Kidney capillary endothelial cell (primary cell): Measurements from ENCODE around the gene CNTN6.
A peak's percentile ranks its signal among the peaks of the same experiment; 100 is the strongest.

ENCODE experiments used
- DNase-seq: peaks from one replicate; pipeline ENCODE4 v3.0.0-alpha.2; 2018; ENCODE audit warnings: low spot score

CNTN6 gene

GRCh38 chr3:1092771-1093170 lies at the start of gene CNTN6:
Gene CNTN6, plus strand, starts transcription at chr3:1093024. Its CDS starts 54,985 bp downstream, at chr3:1148009.
- DNase-seq, result no peak

GRCh38 chr3:1048558-1048957 lies 44.3 kb upstream of the CNTN6 start:
- no peak for DNase-seq

GRCh38 chr3:1055870-1056269 lies 37.0 kb upstream of the CNTN6 start:
- no peak for DNase-seq

- no peak for DNase-seq
Observed at GRCh38 chr3:1056744-1057143, 36.1 kb upstream of the CNTN6 start.

GRCh38 chr3:1057436-1057835 lies 35.4 kb upstream of the CNTN6 start:
- no peak for DNase-seq

- DNase-seq, result no peak
Observed at GRCh38 chr3:1068985-1069384, 23.8 kb upstream of the CNTN6 start.

GRCh38 chr3:1072041-1072440 lies 20.8 kb upstream of the CNTN6 start:
- no peak for DNase-seq

GRCh38 chr3:1079662-1080061 lies 13.2 kb upstream of the CNTN6 start:
- DNase-seq, result no peak

- DNase-seq, result peak; percentile 59
Observed at GRCh38 chr3:1082108-1082507, 10.7 kb upstream of the CNTN6 start.

- peak; percentile 49 for DNase-seq
Observed at GRCh38 chr3:1087066-1087560, 5.7 kb upstream of the CNTN6 start.

GRCh38 chr3:1088503-1088902 lies 4.3 kb upstream of the CNTN6 start:
- DNase-seq, result no peak

GRCh38 chr3:1091286-1091685 lies 1.5 kb upstream of the CNTN6 start:
- DNase-seq, result no peak

GRCh38 chr3:1092061-1092460 lies 763 bp upstream of the CNTN6 start:
- no peak for DNase-seq

GRCh38 chr3:1093217-1093616 lies 393 bp downstream of the CNTN6 start:
- no peak for DNase-seq

GRCh38 chr3:1103525-1103924 lies 10.7 kb downstream of the CNTN6 start:
- DNase-seq, result no peak

- DNase-seq, result no peak
Observed at GRCh38 chr3:1117843-1118473, 25.1 kb downstream of the CNTN6 start.

- no peak for DNase-seq
Observed at GRCh38 chr3:1131166-1131565, 38.3 kb downstream of the CNTN6 start.

- no peak for DNase-seq
Observed at GRCh38 chr3:1135194-1135593, 42.4 kb downstream of the CNTN6 start.

GRCh38 chr3:1138036-1138435 lies 45.2 kb downstream of the CNTN6 start:
- no peak for DNase-seq

- DNase-seq, result no peak
Observed at GRCh38 chr3:1139071-1139470, 46.2 kb downstream of the CNTN6 start.

GRCh38 chr3:1147326-1147725 lies 54.5 kb downstream of the CNTN6 start:
- no peak for DNase-seq

- no peak for DNase-seq
Observed at GRCh38 chr3:1147819-1148218, 55.0 kb downstream of the CNTN6 start.

GRCh38 chr3:1164101-1164500 lies 71.3 kb downstream of the CNTN6 start:
- DNase-seq, result no peak

- no peak for DNase-seq
Observed at GRCh38 chr3:1171320-1171719, 78.5 kb downstream of the CNTN6 start.
